ENCODE measurements around the gene SALL1. TPM values are rescaled to one million over a fixed set of nuclear protein-coding genes. Genes with fewer than 3 reads are reported as not detected.

SALL1 gene
- total and polyA plus RNA-seq, 2 of the 4 experiments (the other 2 are of a cell fraction), result 0.90 to 5.2 TPM

- no peak overlapping the region for H3K4me2 ChIP-seq (ENCODE audit: low read depth, low read length)
- DNase-seq (no peak), ATAC-seq (ENCODE audit: low read depth) (no peak)
- no peak overlapping the region for H4K91ac ChIP-seq (ENCODE audit: insufficient read depth, low read depth, low read length)
- no peaks in the 10 kb centered on the region for H3K9me3 ChIP-seq (ENCODE audit: control insufficient read depth, insufficient read depth, low read length)
- no peak overlapping the region for H3K56ac ChIP-seq (ENCODE audit: extremely low read depth, insufficient read depth, low read length)
- H2AK5ac ChIP-seq (ENCODE audit: low read depth, low read length), result no peak overlapping the region
- no peak overlapping the region for H3K14ac ChIP-seq (replicated peaks; ENCODE audit: low read depth, low read length)
- no peak overlapping the region for H2BK5ac ChIP-seq (ENCODE audit: low read depth, low read length, poor library complexity, severe bottlenecking)
- H4K8ac ChIP-seq (ENCODE audit: low read depth in 2 of 2, low read length in 2 of 2), result no peak overlapping the region
- no peak overlapping the region for H3K4ac ChIP-seq (ENCODE audit: low read depth, low read length)
- no peak overlapping the region for H2BK120ac ChIP-seq (ENCODE audit: low read depth, low read length)
- no peak overlapping the region for H2BK15ac ChIP-seq (ENCODE audit: low read depth, low read length)
- no peak overlapping the region for H3K23ac ChIP-seq (ENCODE audit: low read depth, low read length)
- CTCF ChIA-PET, result no interaction called here
- no peak overlapping the region for H2AK9ac ChIP-seq (replicated peaks; ENCODE audit: low read depth, low read length, poor library complexity)
- no peak overlapping the region for H3K27ac ChIP-seq (ENCODE audit: insufficient read depth, low read length)
- in situ Hi-C loops (cut with MboI; ENCODE audit: low sequenced_read_pairs), result no loop called here
- dilution Hi-C loops (cut with HindIII; ENCODE audit: low sequenced_read_pairs, unreplicated experiment), result no loop called here
- no peak overlapping the region for H2BK20ac ChIP-seq (ENCODE audit: low read depth, low read length)
- no peak overlapping the region for H2AFZ ChIP-seq (replicated peaks; ENCODE audit: low read length, poor library complexity)
- H4K20me1 ChIP-seq (ENCODE audit: insufficient read depth, low read length), result peaks cover 69% of the 10 kb centered on the region
- intact Hi-C loops (cut with micrococcal nuclease), result no loop called here
- H3K27me3 ChIP-seq (ENCODE audit: control insufficient read depth, insufficient read depth, low read length), result no peaks in the 10 kb centered on the region
- 89% methylated on average over 3 of the region's 21 CpGs; no CpG with 5 or more reads in 1 of the 2 experiments for WGBS, 2 experiments (ENCODE audit: extremely low coverage in 2 of 2, insufficient read length in 1 of 2)
- peaks cover 0 to 52% of the 10 kb centered on the region in 2 experiments; a peak in 3 of 4 replicates for H3K79me1 ChIP-seq (ENCODE audit: low read depth in 1 of 2, low read length in 2 of 2)
- no peak overlapping the region for H4K5ac ChIP-seq (ENCODE audit: low read depth, low read length)
- no peaks in the 10 kb centered on the region for H3K4me1 ChIP-seq (ENCODE audit: control insufficient read depth, insufficient read depth, low read length)
- no peak for TF ChIP-seq MAZ (IDR thresholded peaks at IDR 0.05; ENCODE audit: borderline replicate concordance, low read depth, low read length)
- no peak for TF ChIP-seq RFX5 (IDR thresholded peaks at IDR 0.05; ENCODE audit: low read depth, low read length)
- TF ChIP-seq BHLHE40 (IDR thresholded peaks at IDR 0.05; ENCODE audit: low read depth, low read length), result no peak
- TF ChIP-seq ELK1 (IDR thresholded peaks at IDR 0.05; ENCODE audit: borderline replicate concordance, low read depth, low read length), result no peak
- TF ChIP-seq NFE2L2 (IDR thresholded peaks at IDR 0.05; ENCODE audit: low read depth, low read length), result no peak
- no peak for TF ChIP-seq POLR2A (IDR thresholded peaks at IDR 0.05; ENCODE audit: low read depth, low read length)
- no peak for TF ChIP-seq USF2 (IDR thresholded peaks at IDR 0.05; ENCODE audit: low read depth, low read length)
- no peak for TF ChIP-seq SMC3 (IDR thresholded peaks at IDR 0.05; ENCODE audit: low read depth, low read length)
- TF ChIP-seq MXI1 (IDR thresholded peaks at IDR 0.05; ENCODE audit: borderline replicate concordance, low read depth, low read length), result no peak
- TF ChIP-seq CEBPB (IDR thresholded peaks at IDR 0.05; ENCODE audit: low read depth, low read length), result no peak
- TF ChIP-seq RAD21 (IDR thresholded peaks at IDR 0.05; ENCODE audit: low read length), result no peak
- TF ChIP-seq RCOR1 (IDR thresholded peaks at IDR 0.05; ENCODE audit: insufficient replicate concordance, low read length), result no peak
- TF ChIP-seq CTCF (conservative IDR thresholded peaks at IDR 0.05; ENCODE audit: low read depth, low read length), result no peak
- no peak for TF ChIP-seq FOS (IDR thresholded peaks at IDR 0.05; ENCODE audit: low read depth, low read length)
- TF ChIP-seq CHD1 (IDR thresholded peaks at IDR 0.05; ENCODE audit: low read depth, low read length), result no peak
- no peak for TF ChIP-seq MAFK (IDR thresholded peaks at IDR 0.05; ENCODE audit: low read depth, low read length)
- POLR2A ChIA-PET (ENCODE audit: unreplicated experiment), result no interaction called here
- peaks cover 11% of the 10 kb centered on the region for H3K9me1 ChIP-seq (ENCODE audit: insufficient read depth, low read length)
- H3K36me3 ChIP-seq (ENCODE audit: control insufficient read depth, insufficient read depth, low read length), result peaks cover 52% of the 10 kb centered on the region
- H3K9ac ChIP-seq (ENCODE audit: low read depth, low read length), result no peak overlapping the region
- H3K18ac ChIP-seq (ENCODE audit: low read depth, low read length), result no peak overlapping the region
- no peak overlapping the region for H3K4me3 ChIP-seq (ENCODE audit: insufficient read depth, low read depth, low read length)
- no TSS peak for BruUV-seq (replicated peaks)
These were observed 9.5 kb downstream of the SALL1 start for GRCh38 chr16:51141541-51141940.
